NT2/D1 (cell line): Measurements from ENCODE around the gene HARS1.
"Not testable (repeated sequence)": the region's sequence is repeated elsewhere in the genome, so short reads cannot be mapped to it uniquely, and the experiment has no call there.

ENCODE experiments used
- DNase-seq: peaks from one replicate; pipeline ENCODE4 v3.0.0-alpha.2; 2011; ENCODE audit warnings: low read depth, low spot score
- H3K27me3 ChIP-seq: 2 replicates; pipeline ENCODE4 v1.6.0; 2011; ENCODE audit warnings: mild to moderate bottlenecking; ENCODE audit not compliant: insufficient read length, insufficient read depth
- H3K36me3 ChIP-seq: 2 replicates; pipeline ENCODE4 v1.6.1; 2011; ENCODE audit warnings: mild to moderate bottlenecking, low read length, mixed read lengths; ENCODE audit not compliant: insufficient read depth, insufficient read length
- H3K4me1 ChIP-seq: 2 replicates; pipeline ENCODE4 v1.5.1; 2011; ENCODE audit not compliant: insufficient read depth, insufficient read length
- H3K4me3 ChIP-seq: 2 replicates; pipeline ENCODE4 v1.5.1; 2011; ENCODE audit warnings: low read depth; ENCODE audit not compliant: insufficient read length
- H3K9ac ChIP-seq: 2 replicates; pipeline ENCODE4 v1.6.0; 2011; ENCODE audit warnings: low read depth; ENCODE audit not compliant: insufficient read length
- H3K9me3 ChIP-seq: 2 replicates; pipeline ENCODE4 v1.5.1; 2011; ENCODE audit warnings: mild to moderate bottlenecking, low read length; ENCODE audit not compliant: insufficient read depth
- SUZ12 ChIP-seq: IDR thresholded peaks from 2 replicates; pipeline ENCODE4 v1.6.1; 2011; ENCODE audit not compliant: insufficient read length, insufficient read depth; ENCODE audit errors: extremely low read depth
- YY1 ChIP-seq: IDR thresholded peaks from 2 replicates; pipeline ENCODE4 v1.6.1; 2011; ENCODE audit not compliant: insufficient read length, insufficient read depth
- ZNF274 ChIP-seq: IDR thresholded peaks from 2 replicates; pipeline ENCODE4 v1.6.1; 2011; ENCODE audit warnings: mild to moderate bottlenecking, low read depth, low read length

The HARS1 gene

GRCh38 chr5:140674211-140674610, 17.0 kb downstream of the HARS1 start:
- DNase-seq: no peak
- Histone ChIP-seq H3K4me3 (no peak overlapping the region), H3K9ac (no peak overlapping the region), H3K9me3 (no peaks in the 10 kb centered on the region), H3K36me3 (peaks cover 84% of the 10 kb centered on the region), H3K27me3 (no peaks in the 10 kb centered on the region), H3K4me1 (no peaks in the 10 kb centered on the region)
- TF ChIP-seq YY1: no peak
- TF ChIP-seq ZNF274: no peak

DNA sequence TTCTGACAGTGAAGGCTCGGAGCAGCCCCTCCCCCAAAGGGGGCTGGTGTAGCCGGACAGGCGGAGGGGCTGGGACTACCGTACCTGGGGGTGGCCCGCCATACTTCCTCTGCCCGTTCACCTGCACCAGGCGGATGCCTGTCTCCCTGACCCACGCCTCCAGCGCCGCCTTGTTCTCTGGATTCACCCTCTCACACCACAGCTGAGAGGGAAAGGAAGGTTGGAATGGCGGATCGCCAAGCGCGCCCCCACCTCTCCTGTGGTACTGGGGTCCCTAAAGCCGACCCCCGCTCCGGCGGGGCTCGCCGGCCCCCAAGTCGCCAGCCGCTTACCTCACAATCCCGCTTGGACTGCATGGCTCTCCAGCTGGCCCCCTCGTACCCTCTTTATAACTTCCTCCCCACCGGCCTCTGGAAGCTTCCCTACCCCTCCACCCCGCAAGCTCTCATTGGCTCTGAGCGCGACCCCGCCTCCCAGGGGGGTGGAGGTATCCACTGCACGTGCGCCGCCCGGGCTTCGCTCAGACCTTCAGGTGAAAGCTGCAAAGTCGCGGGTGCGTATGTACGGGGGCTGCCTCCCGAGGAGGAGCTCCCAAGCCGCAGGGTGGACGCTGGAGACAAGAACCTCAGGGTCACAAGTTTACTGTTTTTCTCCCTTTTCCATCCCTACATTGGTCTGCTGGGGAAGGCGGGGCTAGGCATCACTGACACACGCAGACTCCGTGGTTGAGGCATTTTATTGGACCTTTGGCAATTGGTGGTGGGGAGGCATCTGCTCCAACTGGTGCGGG, 17.8 kb downstream of the HARS1 start, which contains the start of gene DND1:
Gene DND1, minus strand, starts transcription at position 390 of the 790 bp plus-strand sequence. Its CDS starts 34 bp downstream, at position 356.
- H3K4me3 ChIP-seq: no peak within 1 kb of the TSS
- TF ChIP-seq ZNF274 (no peak), SUZ12 (no peak), YY1 (no peak)
- H3K4me1 ChIP-seq: no peaks in the 10 kb centered on the region
- no peaks in the 10 kb centered on the region for H3K27me3 ChIP-seq
- no peaks in the 10 kb centered on the region for H3K9me3 ChIP-seq
- peaks cover 87% of the 10 kb centered on the region for H3K36me3 ChIP-seq
- DNase-seq: no peak
- no peak within 1 kb of the TSS for H3K9ac ChIP-seq

GRCh38 chr5:140672455-140673186, 18.5 kb downstream of the HARS1 start:
- H3K4me1 ChIP-seq: no peaks in the 10 kb centered on the region
- no peak overlapping the region for H3K4me3 ChIP-seq
- no peak overlapping the region for H3K9ac ChIP-seq
- no peak for DNase-seq
- H3K27me3 ChIP-seq: no peaks in the 10 kb centered on the region
- no peaks in the 10 kb centered on the region for H3K9me3 ChIP-seq
- H3K36me3 ChIP-seq: peaks cover 90% of the 10 kb centered on the region
- TF ChIP-seq SUZ12: no peak
- no peak for TF ChIP-seq YY1

GRCh38 chr5:140671472-140672125, 19.6 kb downstream of the HARS1 start:
- no peaks in the 10 kb centered on the region for H3K9me3 ChIP-seq
- TF ChIP-seq YY1 (no peak), SUZ12 (no peak), ZNF274 (no peak)
- no peaks in the 10 kb centered on the region for H3K4me1 ChIP-seq
- DNase-seq: no peak
- no peak overlapping the region for H3K4me3 ChIP-seq
- H3K9ac ChIP-seq: no peak overlapping the region
- peaks cover 90% of the 10 kb centered on the region for H3K36me3 ChIP-seq
- no peaks in the 10 kb centered on the region for H3K27me3 ChIP-seq

DNA sequence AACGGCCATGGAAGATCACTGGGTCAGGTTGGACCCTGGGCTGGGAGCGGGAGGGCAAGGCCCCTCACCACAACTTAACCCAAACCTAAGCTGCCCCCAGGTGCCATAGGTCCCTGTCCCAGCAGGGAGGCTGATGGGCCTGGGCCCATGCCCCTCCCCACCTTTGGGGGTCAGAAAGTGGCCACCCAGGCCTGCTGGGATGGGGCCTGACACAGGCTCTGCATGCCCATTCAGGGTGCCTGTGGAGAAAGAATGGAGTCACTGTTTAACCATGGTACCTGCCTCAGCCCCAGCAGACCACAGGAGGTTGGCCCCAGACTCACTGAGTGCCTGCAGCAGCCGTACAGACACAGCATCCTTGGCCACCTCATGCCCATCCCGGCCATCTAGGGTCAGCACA, 20.1 kb downstream of the HARS1 start:
- not testable (repeated sequence) for H3K27me3 ChIP-seq, H3K9ac ChIP-seq, DNase-seq, H3K9me3 ChIP-seq, H3K4me3 ChIP-seq, H3K4me1 ChIP-seq
- peaks cover 86% of the 10 kb centered on the region for H3K36me3 ChIP-seq

DNA sequence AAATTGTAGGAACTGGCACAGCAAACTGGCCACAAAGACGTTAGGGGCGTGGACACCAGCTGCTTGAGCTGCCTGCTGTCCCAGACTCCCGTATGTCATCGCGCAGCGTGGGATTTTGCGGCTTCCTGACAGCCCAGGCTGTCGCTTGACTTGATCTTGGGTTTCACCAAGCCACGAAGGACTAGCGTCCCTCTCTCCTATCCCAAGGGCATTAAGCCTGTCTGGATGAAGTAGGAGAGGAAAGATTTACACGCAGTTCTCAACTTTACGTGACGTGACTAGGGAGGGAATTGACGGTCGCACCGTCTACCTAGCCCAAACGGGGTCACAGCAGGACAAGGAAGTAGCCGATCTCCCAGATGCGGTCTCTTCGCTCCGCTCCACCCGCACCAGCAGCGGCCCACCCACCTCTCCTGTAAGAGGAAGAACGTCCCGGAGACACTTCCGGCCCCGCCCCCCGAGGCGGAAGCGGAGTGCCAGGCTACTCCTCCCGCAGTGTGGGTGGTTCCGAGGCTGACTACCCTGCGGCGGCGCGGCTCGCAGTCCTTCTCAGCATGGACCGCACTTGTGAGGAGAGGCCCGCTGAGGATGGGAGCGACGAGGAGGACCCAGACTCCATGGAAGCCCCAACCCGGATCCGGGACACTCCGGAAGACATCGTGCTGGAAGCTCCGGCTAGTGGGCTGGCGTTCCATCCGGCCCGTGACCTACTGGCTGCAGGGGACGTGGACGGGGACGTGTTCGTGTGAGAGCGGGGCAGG, 26.6 kb downstream of the HARS1 start, which contains the start of gene WDR55:
Gene WDR55, plus strand, starts transcription at position 546 of the 761 bp plus-strand sequence. Its CDS starts 9 bp downstream, at position 555.
- Histone ChIP-seq H3K4me1 (peaks cover 3% of the 10 kb centered on the region), H3K27me3 (no peaks in the 10 kb centered on the region), H3K36me3 (peaks cover 69% of the 10 kb centered on the region), H3K4me3 (peak within 1 kb of the TSS; percentile 93), H3K9ac (peak within 1 kb of the TSS; percentile 92), H3K9me3 (no peaks in the 10 kb centered on the region)
- peak; percentile 63 for DNase-seq
- no peak for TF ChIP-seq ZNF274
- no peak for TF ChIP-seq SUZ12
- TF ChIP-seq YY1: no peak

DNA sequence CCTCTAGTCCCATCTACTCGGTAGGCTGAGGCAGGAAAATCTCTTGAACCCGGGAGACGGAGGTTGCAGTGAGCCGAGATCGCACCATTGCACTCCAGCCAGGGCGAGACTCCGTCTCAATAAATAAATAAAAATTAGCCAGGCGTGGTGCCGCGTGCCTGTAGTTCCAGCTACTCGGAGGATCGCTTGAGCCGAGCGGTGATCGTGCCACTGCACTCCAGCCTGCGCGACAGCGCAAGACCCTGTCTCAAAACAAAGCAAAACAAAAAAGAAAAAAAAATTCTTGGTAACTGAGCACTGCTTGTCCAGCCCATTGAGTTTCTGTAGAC, 27.2 kb downstream of the HARS1 start:
- H3K9me3 ChIP-seq: no peaks in the 10 kb centered on the region
- TF ChIP-seq SUZ12 (no peak), ZNF274 (no peak), YY1 (no peak)
- H3K4me3 ChIP-seq: peak overlapping the region; percentile 93
- peak overlapping the region; percentile 92 for H3K9ac ChIP-seq
- H3K27me3 ChIP-seq: no peaks in the 10 kb centered on the region
- peaks cover 69% of the 10 kb centered on the region for H3K36me3 ChIP-seq
- no peak for DNase-seq
- H3K4me1 ChIP-seq: peaks cover 3% of the 10 kb centered on the region

DNA sequence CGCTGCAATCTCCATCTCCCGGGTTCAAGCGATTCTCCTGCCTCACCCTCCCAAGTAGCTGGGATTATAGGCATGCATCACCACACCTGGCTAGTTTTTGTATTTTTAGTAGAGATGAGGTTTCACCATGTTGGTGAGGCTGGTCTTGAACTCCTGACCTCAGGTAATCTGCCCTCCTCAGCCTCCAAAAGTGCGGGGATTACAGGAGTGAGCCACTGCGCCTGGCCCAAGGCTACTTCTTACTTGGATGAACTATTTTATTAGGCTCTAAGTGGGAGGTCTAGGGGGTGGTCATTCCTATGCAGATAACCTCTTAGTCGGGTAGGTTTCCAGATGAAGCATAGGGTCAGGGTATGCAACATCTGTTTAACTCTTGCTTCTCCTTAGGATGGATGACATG, 30.8 kb downstream of the HARS1 start:
- H3K4me3 ChIP-seq, H3K9me3 ChIP-seq, H3K9ac ChIP-seq, H3K4me1 ChIP-seq, H3K27me3 ChIP-seq, DNase-seq: not testable (repeated sequence)
- peaks cover 70% of the 10 kb centered on the region for H3K36me3 ChIP-seq
